Activated CD4-positive, alpha-beta T cell treated with anti-CD3 and anti-CD28 coated beads, Interleukin-2, amount 10 ng/mL, durations not matched to agents 24 days and 14 days (primary cell): Measurements from ENCODE around the gene CCT8. TPM values are rescaled to one million over a fixed set of nuclear protein-coding genes. Genes with fewer than 3 reads are reported as not detected.
"Not testable (repeated sequence)": the region's sequence is repeated elsewhere in the genome, so short reads cannot be mapped to it uniquely, and the experiment has no call there.

Experiments used
- DNase-seq: peaks from one replicate; pipeline ENCODE4 v3.0.0; 2022
- H3K27ac Mint-ChIP-seq: one replicate; pipeline ENCODE4 v1.8.0; 2022; ENCODE audit warnings: mild to moderate bottlenecking, mixed read lengths
- H3K27me3 Mint-ChIP-seq: one replicate; pipeline ENCODE4 v1.8.0; 2022; ENCODE audit warnings: mixed read lengths
- H3K36me3 Mint-ChIP-seq: one replicate; pipeline ENCODE4 v1.8.0; 2022; ENCODE audit warnings: low read depth, mild to moderate bottlenecking, mixed read lengths
- H3K4me1 Mint-ChIP-seq: one replicate; pipeline ENCODE4 v1.8.0; 2021; ENCODE audit warnings: mixed read lengths
- H3K4me3 Mint-ChIP-seq: one replicate; pipeline ENCODE4 v1.8.0; 2022; ENCODE audit warnings: mild to moderate bottlenecking, moderate library complexity, mixed read lengths
- H3K9me3 Mint-ChIP-seq: one replicate; pipeline ENCODE4 v1.8.0; 2021; ENCODE audit warnings: mixed read lengths
- intact Hi-C: fragments of 100-400 bp; cut with micrococcal nuclease; formaldehyde crosslinking; loops from one replicate; pipeline ENCODE4 v1.15.1; 2023
- total RNA-seq: library from RNA; stranded (reverse); gene quantifications from 2 replicates; pipeline ENCODE4 v1.2.3, GENCODE V29; 2022

Gene CCT8
- total RNA-seq, 1 donor from 2014 or later, result 432 TPM

GRCh38 chr21:29024474-29025327 is 48.7 kb downstream of the CCT8 start, which contains the start of gene USP16:
TSS of gene USP16 (plus strand) at chr21:29024668. CDS start at chr21:29027914, 3,246 bp downstream.
- peak within 1 kb of the TSS; percentile 99 for H3K27ac Mint-ChIP-seq
- DNase-seq, result peak; percentile 99
- intact Hi-C loops, result loop anchor here (1.0 to 10.0 kb wide), 6 partner anchors 22 to 270 kb away; partner anchors contain the start of genes BACH1, CCT8 and LTN1
- H3K9me3 Mint-ChIP-seq, result no peaks in the 10 kb centered on the region
- peaks cover 41% of the 10 kb centered on the region for H3K4me1 Mint-ChIP-seq
- H3K36me3 Mint-ChIP-seq, result peaks cover 24% of the 10 kb centered on the region
- H3K27me3 Mint-ChIP-seq, result no peaks in the 10 kb centered on the region
- H3K4me3 Mint-ChIP-seq, result peak within 1 kb of the TSS; percentile 93

- DNase-seq, result no peak
- Mint-ChIP-seq H3K36me3 (peaks cover 18% of the 10 kb centered on the region), H3K4me3 (no peak overlapping the region), H3K27me3 (no peaks in the 10 kb centered on the region), H3K4me1 (peaks cover 45% of the 10 kb centered on the region), H3K9me3 (no peaks in the 10 kb centered on the region), H3K27ac (peak overlapping the region; percentile 64)
- intact Hi-C loops, result loop anchor here (10.0 kb wide), 1 partner anchor 273 kb away; the partner anchor contains the start of gene BACH1
These were observed 51.3 kb downstream of the CCT8 start for GRCh38 chr21:29022166-29022565.

DNA sequence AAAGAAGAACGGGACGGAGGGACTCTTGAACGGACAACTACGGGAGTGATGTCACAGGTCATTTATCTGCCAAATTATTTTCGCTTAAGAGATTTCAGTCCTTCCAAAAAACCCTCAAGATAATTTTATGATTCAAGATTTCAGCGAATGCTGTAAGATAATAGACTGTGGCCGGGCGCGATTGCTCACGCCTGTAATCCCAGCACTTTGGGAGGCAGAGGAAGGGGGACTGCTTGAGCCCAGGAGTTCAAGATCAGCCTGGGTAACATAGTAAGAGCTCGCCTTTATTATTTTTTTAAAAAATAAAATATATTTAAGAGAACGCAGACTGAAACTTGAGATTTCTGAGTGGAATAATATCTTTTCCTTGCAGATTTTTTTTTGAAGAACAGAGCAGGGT is 54.9 kb downstream of the CCT8 start:
- intact Hi-C loops, result no loop called here
- no peak for DNase-seq
- Mint-ChIP-seq H3K4me1 (peaks cover 25% of the 10 kb centered on the region), H3K4me3 (peak overlapping the region; percentile 83), H3K9me3 (no peaks in the 10 kb centered on the region), H3K27me3 (no peaks in the 10 kb centered on the region), H3K27ac (peak overlapping the region; percentile 95), H3K36me3 (peaks cover 11% of the 10 kb centered on the region)

DNA sequence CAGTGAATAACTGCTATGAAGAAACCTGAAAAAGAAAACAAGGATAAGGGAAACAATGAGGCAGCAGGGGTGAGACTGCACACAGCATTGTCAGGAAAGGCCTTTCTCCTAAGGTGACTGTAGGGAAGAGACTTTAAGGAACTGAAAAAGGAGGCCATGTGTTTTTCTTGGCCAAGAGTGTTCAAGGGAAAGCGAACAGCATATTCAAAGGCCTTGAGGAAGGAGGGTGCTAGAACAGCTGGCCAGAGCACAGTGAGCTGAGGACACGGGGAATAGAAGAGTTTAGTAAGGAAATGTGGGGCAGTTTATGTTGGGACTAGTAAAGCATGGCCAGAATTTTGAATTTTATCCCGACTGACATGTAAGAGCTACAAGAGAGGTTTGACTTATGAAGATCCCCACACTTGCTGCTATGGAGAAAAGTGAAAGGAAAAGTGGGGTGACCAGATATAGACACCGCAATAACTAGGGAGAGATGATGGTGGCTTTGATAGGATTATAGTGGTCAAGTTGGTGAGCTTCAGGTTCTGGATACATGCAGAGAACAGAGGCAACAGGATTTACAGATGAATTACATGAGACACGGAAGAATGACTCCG is 55.7 kb downstream of the CCT8 start:
- Mint-ChIP-seq H3K4me1 (peaks cover 22% of the 10 kb centered on the region), H3K36me3 (peaks cover 11% of the 10 kb centered on the region), H3K9me3 (no peaks in the 10 kb centered on the region), H3K27ac (peak overlapping the region; percentile 73), H3K4me3 (peak overlapping the region; percentile 83), H3K27me3 (no peaks in the 10 kb centered on the region)
- intact Hi-C loops, result no loop called here
- no peak for DNase-seq

GRCh38 chr21:29011236-29011635 is 62.2 kb downstream of the CCT8 start:
- intact Hi-C loops, H3K4me3 Mint-ChIP-seq, H3K27me3 Mint-ChIP-seq, H3K9me3 Mint-ChIP-seq, H3K27ac Mint-ChIP-seq, DNase-seq, H3K4me1 Mint-ChIP-seq: not testable (repeated sequence)
- H3K36me3 Mint-ChIP-seq, result peaks cover 14% of the 10 kb centered on the region

GRCh38 chr21:29008367-29008766 is 65.1 kb downstream of the CCT8 start:
- intact Hi-C loops, result no loop called here
- no peak overlapping the region for H3K27ac Mint-ChIP-seq

DNA sequence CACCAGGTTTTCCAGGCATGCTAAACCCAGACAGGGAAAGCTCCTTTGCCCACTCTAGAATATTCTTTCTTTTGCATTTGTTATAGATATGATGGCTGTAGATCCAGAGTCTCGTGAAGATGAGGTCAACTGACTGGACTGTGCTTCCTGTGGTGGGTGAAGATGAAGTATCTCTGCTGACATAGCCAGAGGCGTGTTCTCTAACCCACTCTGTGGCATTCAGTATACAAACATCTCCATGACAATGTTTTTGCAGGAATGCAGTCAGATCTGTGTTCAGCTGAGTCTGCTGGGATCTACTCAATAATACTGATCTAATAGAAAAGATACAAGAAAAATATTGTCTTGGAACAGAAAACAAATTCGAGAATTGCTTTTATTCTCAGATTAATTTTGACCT is 65.6 kb downstream of the CCT8 start:
- DNase-seq, result no peak
- Mint-ChIP-seq H3K4me3 (no peak overlapping the region), H3K9me3 (no peaks in the 10 kb centered on the region), H3K4me1 (peaks cover 5% of the 10 kb centered on the region), H3K36me3 (peaks cover 14% of the 10 kb centered on the region), H3K27me3 (no peaks in the 10 kb centered on the region), H3K27ac (no peak overlapping the region)
- intact Hi-C loops, result no loop called here

More at GRCh38 chr21:29008367-29008766, 65.1 kb downstream of the CCT8 start:
- DNase-seq, result no peak
- Mint-ChIP-seq H3K27me3 (no peaks in the 10 kb centered on the region), H3K36me3 (peaks cover 14% of the 10 kb centered on the region), H3K4me3 (no peak overlapping the region), H3K4me1 (peaks cover 5% of the 10 kb centered on the region), H3K9me3 (no peaks in the 10 kb centered on the region)

GRCh38 chr21:29007135-29007534 is 66.3 kb downstream of the CCT8 start:
- Mint-ChIP-seq H3K4me1 (peaks cover 7% of the 10 kb centered on the region), H3K27me3 (no peaks in the 10 kb centered on the region), H3K36me3 (peaks cover 14% of the 10 kb centered on the region), H3K27ac (no peak overlapping the region), H3K9me3 (no peaks in the 10 kb centered on the region), H3K4me3 (no peak overlapping the region)
- DNase-seq, result no peak
- intact Hi-C loops, result no loop called here

Other genes with a start within 250 kb of the CCT8 start
- 25.6 and 31.0 TPM in 2 replicates for gene LTN1, start 80.8 kb downstream of the CCT8 start, total RNA-seq
- gene RWDD2B, start 54.3 kb downstream of the CCT8 start, total RNA-seq, result 12.2 and 12.3 TPM in 2 replicates
- gene USP16, start 49.0 kb downstream of the CCT8 start, total RNA-seq, result 45.7 and 46.7 TPM in 2 replicates
- 4.0 and 4.3 TPM in 2 replicates for gene MAP3K7CL, start 57.0 kb upstream of the CCT8 start, total RNA-seq
- gene BACH1, start 225.3 kb upstream of the CCT8 start, total RNA-seq, result 21.5 and 24.8 TPM in 2 replicates